ENCODE data around the gene TAF11L5.
A peak's percentile ranks its signal among the peaks of the same experiment; 100 is the strongest.
"Not testable (repeated sequence)": the region's sequence is repeated elsewhere in the genome, so short reads cannot be mapped to it uniquely, and the experiment has no call there.

The TAF11L5 gene

GRCh38 chr5:17524935-17525334 lies at the start of gene TAF11L5:
Gene TAF11L5, plus strand, starts transcription at chr5:17525235.
- not testable (repeated sequence) for DNase-seq (ENCODE audit: low spot score)

GRCh38 chr5:17477043-17477442 lies 48.0 kb upstream of the TAF11L5 start:
- no peak for DNase-seq (ENCODE audit: low spot score)

- no peak for DNase-seq (ENCODE audit: low spot score)
These were observed 47.3 kb upstream of the TAF11L5 start for GRCh38 chr5:17477573-17478265.

- DNase-seq (ENCODE audit: low spot score) = no peak
These were observed 43.7 kb upstream of the TAF11L5 start for GRCh38 chr5:17481378-17481777.

GRCh38 chr5:17482790-17483189 lies 42.2 kb upstream of the TAF11L5 start:
- no peak for DNase-seq (ENCODE audit: low spot score)

- DNase-seq (ENCODE audit: low spot score) = not testable (repeated sequence)
These were observed 38.4 kb upstream of the TAF11L5 start for GRCh38 chr5:17486464-17487173.

GRCh38 chr5:17487174-17487512 lies 37.9 kb upstream of the TAF11L5 start:
- DNase-seq (ENCODE audit: low spot score) = no peak

- not testable (repeated sequence) for DNase-seq (ENCODE audit: low spot score)
These were observed 33.8 kb upstream of the TAF11L5 start for GRCh38 chr5:17491257-17491656.

GRCh38 chr5:17492770-17493169 lies 32.3 kb upstream of the TAF11L5 start:
- no peak for DNase-seq (ENCODE audit: low spot score)

- DNase-seq (ENCODE audit: low spot score) = no peak
These were observed 27.6 kb upstream of the TAF11L5 start for GRCh38 chr5:17497446-17497845.

GRCh38 chr5:17497931-17498330 lies 27.1 kb upstream of the TAF11L5 start, which contains the start of gene TAF11L2:
Gene TAF11L2, plus strand, starts transcription at chr5:17498231.
- not testable (repeated sequence) for DNase-seq (ENCODE audit: low spot score)

- no peak for DNase-seq (ENCODE audit: low spot score)
These were observed 13.2 kb upstream of the TAF11L5 start for GRCh38 chr5:17511775-17512325.

- DNase-seq (ENCODE audit: low spot score) = not testable (repeated sequence)
These were observed 7.5 kb upstream of the TAF11L5 start for GRCh38 chr5:17517526-17517925.

- not testable (repeated sequence) for DNase-seq (ENCODE audit: low spot score)
These were observed 7.0 kb upstream of the TAF11L5 start, which contains the start of gene TAF11L3 for GRCh38 chr5:17518067-17518466. Gene TAF11L3, plus strand, starts transcription at chr5:17518367.

- not testable (repeated sequence) for DNase-seq (ENCODE audit: low spot score)
These were observed 5.5 kb upstream of the TAF11L5 start for GRCh38 chr5:17519508-17519907.

GRCh38 chr5:17521501-17521900 lies 3.5 kb upstream of the TAF11L5 start, which contains the start of gene TAF11L4:
Gene TAF11L4, plus strand, starts transcription at chr5:17521801.
- not testable (repeated sequence) for DNase-seq (ENCODE audit: low spot score)

- peak; percentile 32 for DNase-seq (ENCODE audit: low spot score)
These were observed 1.5 kb downstream of the TAF11L5 start for GRCh38 chr5:17526504-17526903.

- DNase-seq (ENCODE audit: low spot score) = not testable (repeated sequence)
These were observed 3.3 kb downstream of the TAF11L5 start, which contains the start of gene TAF11L6 for GRCh38 chr5:17528369-17528768. Gene TAF11L6, plus strand, starts transcription at chr5:17528669.
